GM23338 (cell line): ENCODE results near the gene COL4A5. TPM values are rescaled to one million over a fixed set of nuclear protein-coding genes. Genes with fewer than 3 reads are reported as not detected.

Experiments used
- ATAC-seq: fragments of 200-7000 bp; cut with Tn5 transposase; 3 replicates; pipeline ENCODE4 v1.9.1; 2020
- DNase-seq: peaks from one replicate; pipeline ENCODE4 v3.0.0-alpha.2; 2015; ENCODE audit warnings: low spot score
- H2AFZ ChIP-seq: fragments of 200-600 bp; sonication (generic); 2 replicates; pipeline ENCODE4 v1.8.0; 2016; ENCODE audit warnings: antibody characterized with exemption, mild to moderate bottlenecking, moderate library complexity
- H3F3A ChIP-seq: fragments of 200-600 bp; sonication (generic); replicated peaks from 2 replicates; pipeline ENCODE4 v1.8.0; 2017; ENCODE audit warnings: antibody characterized with exemption, mixed run types, low read depth
- H3K27ac ChIP-seq: fragments of 200-600 bp; sonication (generic); 2 replicates; pipeline ENCODE4 v1.6.1; 2016; ENCODE audit warnings: low read depth
- H3K27me3 ChIP-seq: fragments of 200-600 bp; sonication (generic); 2 replicates; pipeline ENCODE4 v1.8.0; 2016; ENCODE audit warnings: mild to moderate bottlenecking, mixed run types, moderate library complexity; ENCODE audit not compliant: insufficient read depth
- H3K36me3 ChIP-seq: fragments of 200-600 bp; sonication (generic); 2 replicates; pipeline ENCODE4 v1.8.0; 2016; ENCODE audit warnings: mild to moderate bottlenecking; ENCODE audit not compliant: insufficient read depth
- H3K4me1 ChIP-seq: fragments of 200-600 bp; sonication (generic); 2 replicates; pipeline ENCODE4 v1.8.0; 2016; ENCODE audit warnings: mild to moderate bottlenecking, moderate library complexity; ENCODE audit not compliant: insufficient read depth
- H3K4me2 ChIP-seq: fragments of 200-600 bp; sonication (generic); 2 replicates; pipeline ENCODE4 v1.7.1; 2017; ENCODE audit warnings: mixed run types
- H3K4me3 ChIP-seq: fragments of 200-600 bp; sonication (generic); 2 replicates; pipeline ENCODE4 v1.6.1; 2016; ENCODE audit warnings: mixed run types
- H3K79me2 ChIP-seq: fragments of 200-600 bp; sonication (generic); replicated peaks from 2 replicates; pipeline ENCODE4 v1.8.0; 2017; ENCODE audit warnings: mild to moderate bottlenecking; ENCODE audit not compliant: insufficient read depth
- H3K9me2 ChIP-seq: fragments of 200-600 bp; sonication (generic); 2 replicates; pipeline ENCODE4 v1.8.0; 2017; ENCODE audit not compliant: insufficient read depth
- H4K20me1 ChIP-seq: fragments of 200-600 bp; sonication (generic); replicated peaks from 2 replicates; pipeline ENCODE4 v1.8.0; 2017; ENCODE audit warnings: mild to moderate bottlenecking; ENCODE audit not compliant: insufficient read depth
- H3K27ac Mint-ChIP-seq: 2 replicates; pipeline ENCODE4 v1.8.0; 2020; ENCODE audit warnings: inconsistent platforms, mild to moderate bottlenecking, moderate library complexity, mixed read lengths
- H3K27me3 Mint-ChIP-seq: 3 replicates; pipeline ENCODE4 v1.8.0; 2022; ENCODE audit warnings: low read depth, mild to moderate bottlenecking, moderate library complexity, mixed read lengths, inconsistent platforms; ENCODE audit not compliant: insufficient read depth, poor library complexity
- H3K36me3 Mint-ChIP-seq: 3 replicates; pipeline ENCODE4 v1.8.0; 2021; ENCODE audit warnings: low read depth, mild to moderate bottlenecking, inconsistent platforms, moderate library complexity, mixed read lengths
- H3K4me1 Mint-ChIP-seq: 3 replicates; pipeline ENCODE4 v1.8.0; 2020; ENCODE audit warnings: mild to moderate bottlenecking, inconsistent platforms, mixed read lengths
- H3K4me3 Mint-ChIP-seq: 3 replicates; pipeline ENCODE4 v1.8.0; 2021; ENCODE audit warnings: moderate library complexity, mild to moderate bottlenecking, inconsistent platforms, mixed read lengths
- H3K9me3 Mint-ChIP-seq: 3 replicates; pipeline ENCODE4 v1.8.0; 2020; ENCODE audit warnings: moderate library complexity, mild to moderate bottlenecking, inconsistent platforms, mixed read lengths
- CREB1 ChIP-seq: fragments of 250-450 bp; sonication (Bioruptor Pico); IDR thresholded peaks from 2 replicates; pipeline ENCODE4 v1.5.0; 2020; ENCODE audit warnings: low read depth, mild to moderate bottlenecking, moderate library complexity
- CTCF ChIP-seq, 2 experiments: fragments of 200-600 bp in 1 of 2; sonication (generic) in 1 of 2; conservative IDR thresholded peaks; 2 replicates each; pipeline versions ENCODE4 v1.5.1 to v1.6.1; 2016 to 2017; ENCODE audit warnings: antibody characterized with exemption in 2 of 2, low read depth in 2 of 2, mild to moderate bottlenecking in 2 of 2, moderate library complexity in 1 of 2
- ETS1 ChIP-seq: IDR thresholded peaks from 2 replicates; pipeline ENCODE4 v1.6.1; 2016; ENCODE audit warnings: antibody characterized with exemption
- EZH2 ChIP-seq: fragments of 200-600 bp; sonication (generic); IDR thresholded peaks from one replicate; pipeline ENCODE4 v1.8.0; 2017; ENCODE audit warnings: antibody characterized with exemption, mild to moderate bottlenecking, low read depth; ENCODE audit not compliant: unreplicated experiment
- EZH2phosphoT487 ChIP-seq: fragments of 200-600 bp; sonication (generic); IDR thresholded peaks from one replicate; pipeline ENCODE4 v1.8.1; 2018; ENCODE audit warnings: antibody characterized with exemption; ENCODE audit not compliant: unreplicated experiment
- JUNB ChIP-seq: IDR thresholded peaks from one replicate; pipeline ENCODE4 v1.6.1; 2016; ENCODE audit warnings: antibody characterized with exemption; ENCODE audit not compliant: unreplicated experiment
- NANOG ChIP-seq: IDR thresholded peaks from 2 replicates; pipeline ENCODE4 v1.6.1; 2016; ENCODE audit warnings: antibody characterized with exemption, borderline replicate concordance
- POLR2AphosphoS5 ChIP-seq: IDR thresholded peaks from 2 replicates; pipeline ENCODE4 v1.6.1; 2016; ENCODE audit warnings: antibody characterized with exemption, low read depth
- REST ChIP-seq: IDR thresholded peaks from one replicate; pipeline ENCODE4 v1.6.1; 2018; ENCODE audit warnings: antibody characterized with exemption; ENCODE audit not compliant: unreplicated experiment
- STAT1 ChIP-seq: IDR thresholded peaks from one replicate; pipeline ENCODE4 v1.6.1; 2016; ENCODE audit warnings: antibody characterized with exemption; ENCODE audit not compliant: unreplicated experiment
- ZNF114 ChIP-seq: fragments of 250-450 bp; sonication (Bioruptor Pico); IDR thresholded peaks from 2 replicates; pipeline ENCODE4 v1.5.0; 2020; ENCODE audit warnings: mild to moderate bottlenecking, moderate library complexity
- polyA plus RNA-seq: library from polyadenylated mRNA; unstranded; fragments of >200 nt; fragmentation: Nextera tagmentation; extraction: Ambion mirVana; gene quantifications from 2 replicates; pipeline ENCODE4 v1.2.1, GENCODE V29; 2016
- total RNA-seq: library from RNA; depleted of rRNA; stranded (reverse); fragments of >200 nt; shearing (Covaris generic); gene quantifications from 2 replicates; pipeline ENCODE4 v1.2.3, GENCODE V29; 2014

The COL4A5 gene
- total and polyA plus RNA-seq, 2 experiments from 2014 or later: 15.5 to 48.1 TPM

- H3K4me1 Mint-ChIP-seq: no peaks in the 10 kb centered on the region
- H3K27me3 ChIP-seq: no peaks in the 10 kb centered on the region
- H3K4me3 ChIP-seq: no peak overlapping the region
- peaks cover 4% of the 10 kb centered on the region for H3K9me3 Mint-ChIP-seq
- H3K27ac ChIP-seq: no peak overlapping the region
- no peaks in the 10 kb centered on the region for H3K36me3 ChIP-seq
- DNase-seq (no peak), ATAC-seq (no peak)
- H3K4me2 ChIP-seq: no peak overlapping the region
- H3K4me1 ChIP-seq: no peaks in the 10 kb centered on the region
- H3K4me3 Mint-ChIP-seq: no peak overlapping the region
- no peak overlapping the region for H3K27ac Mint-ChIP-seq
- peaks cover 27% of the 10 kb centered on the region for H3K36me3 Mint-ChIP-seq
- no peaks in the 10 kb centered on the region for H3K9me2 ChIP-seq
- no peaks in the 10 kb centered on the region for H3F3A ChIP-seq
- H4K20me1 ChIP-seq: no peaks in the 10 kb centered on the region
- TF ChIP-seq CREB1 (CRISPR knock-in tag): no peak
- no peak for TF ChIP-seq REST
- TF ChIP-seq EZH2phosphoT487: no peak
- TF ChIP-seq ETS1: no peak
- TF ChIP-seq ZNF114 (CRISPR knock-in tag): no peak
- no peak for TF ChIP-seq POLR2AphosphoS5
- TF ChIP-seq JUNB: no peak
- TF ChIP-seq STAT1: no peak
- no peak for TF ChIP-seq NANOG
- H2AFZ ChIP-seq: no peak overlapping the region
- H3K79me2 ChIP-seq: no peaks in the 10 kb centered on the region
- H3K27me3 Mint-ChIP-seq: no peaks in the 10 kb centered on the region
These were observed 44.6 kb downstream of the COL4A5 start for GRCh38 chrX:108484251-108484650.

GRCh38 chrX:108485960-108486359 lies 46.3 kb downstream of the COL4A5 start:
- peaks cover 4% of the 10 kb centered on the region for H3K9me3 Mint-ChIP-seq
- DNase-seq: no peak
- no peak for TF ChIP-seq EZH2phosphoT487
- TF ChIP-seq CTCF (conservative IDR thresholded peaks at IDR 0.05; ENCODE audit: low read depth in 2 of 2): no peak
- TF ChIP-seq EZH2: no peak
- TF ChIP-seq NANOG: no peak
- no peak for TF ChIP-seq POLR2AphosphoS5
- no peak for TF ChIP-seq STAT1
- TF ChIP-seq JUNB: no peak

More at GRCh38 chrX:108485960-108486359, 46.3 kb downstream of the COL4A5 start:
- Histone ChIP-seq H3K27ac (no peak overlapping the region), H3K4me1 (no peaks in the 10 kb centered on the region), H3K27me3 (no peaks in the 10 kb centered on the region), H3K9me2 (no peaks in the 10 kb centered on the region), H3K79me2 (no peaks in the 10 kb centered on the region), H3F3A (no peaks in the 10 kb centered on the region), H2AFZ (no peak overlapping the region), H3K36me3 (no peaks in the 10 kb centered on the region), H3K4me3 (no peak overlapping the region), H3K4me2 (no peak overlapping the region), H4K20me1 (no peaks in the 10 kb centered on the region)
- Mint-ChIP-seq H3K27ac (no peak overlapping the region), H3K27me3 (no peaks in the 10 kb centered on the region), H3K4me3 (no peak overlapping the region), H3K4me1 (no peaks in the 10 kb centered on the region), H3K36me3 (peaks cover 20% of the 10 kb centered on the region)
- ATAC-seq: no peak
